G401 (cell line): ENCODE measurements around the gene DNAJC5. TPM values are rescaled to one million over a fixed set of nuclear protein-coding genes. Genes with fewer than 3 reads are reported as not detected.

Experiments
- DNase-seq: peaks from one replicate; pipeline ENCODE4 v3.0.0-alpha.2; 2015; ENCODE audit warnings: low spot score
- in situ Hi-C: cut with HindIII; loops from 2 replicates; pipeline ENCODE4 v1.10.0; 2016; ENCODE audit warnings: low sequenced_read_pairs, mixed read lengths
- total RNA-seq: library from RNA; depleted of rRNA; stranded (reverse); fragments of >200 nt; shearing (Covaris generic); gene quantifications from 2 replicates; pipeline ENCODE4 v1.2.3, GENCODE V29; 2014

Gene DNAJC5
- total RNA-seq, 1 experiment from 2014 or later: 43.6 TPM

- in situ Hi-C loops: no loop called here
- peak; percentile 66 for DNase-seq
Observed at GRCh38 chr20:63881451-63882226, 13.3 kb upstream of the DNAJC5 start.

DNA sequence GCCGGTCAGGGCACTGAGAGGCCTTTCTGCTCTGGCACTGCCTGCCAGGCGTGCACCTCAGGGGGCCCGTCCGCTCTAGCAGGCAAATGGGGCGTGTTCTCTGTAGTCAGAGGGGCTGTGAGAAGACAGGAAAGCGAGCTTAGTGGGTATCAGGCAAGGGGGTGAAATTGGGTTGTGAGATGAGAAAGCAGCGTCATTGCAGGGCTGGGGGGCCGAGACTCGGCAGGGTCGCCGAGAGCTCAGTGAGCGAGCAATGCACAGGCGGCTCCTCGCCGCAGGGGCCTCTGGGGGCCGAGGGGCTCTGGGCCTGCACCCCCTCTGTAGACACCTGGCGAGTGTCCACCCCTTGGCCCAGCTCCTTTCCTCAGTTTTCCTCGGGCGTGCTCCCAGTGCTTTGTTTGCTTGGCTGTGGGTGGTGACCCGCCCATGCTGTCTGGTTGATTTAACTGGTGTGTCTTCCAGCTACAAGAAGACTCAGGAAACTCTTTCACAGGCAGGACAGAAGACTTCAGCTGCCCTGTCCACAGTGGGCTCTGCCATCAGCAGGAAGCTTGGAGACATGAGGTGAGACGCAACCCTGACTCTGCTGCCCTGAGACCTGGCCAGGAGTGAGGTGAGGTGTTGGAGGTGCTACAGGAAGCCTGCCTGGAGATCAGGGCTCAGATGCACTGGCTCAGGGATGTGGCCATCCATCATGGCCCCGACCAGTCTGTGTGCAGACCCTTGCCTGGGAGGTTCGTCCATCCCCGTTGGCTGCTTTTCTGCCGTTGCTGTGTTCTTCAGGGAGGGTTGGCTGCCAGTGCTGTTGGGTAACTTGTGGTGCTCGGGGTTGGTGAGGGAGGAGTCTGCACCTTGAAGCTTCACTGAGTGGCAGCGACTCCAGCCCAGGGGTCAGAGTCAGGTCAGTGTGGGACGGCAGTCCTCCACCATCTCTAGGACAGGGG, 12.4 kb upstream of the DNAJC5 start:
- in situ Hi-C loops: no loop called here
- DNase-seq: no peak

DNA sequence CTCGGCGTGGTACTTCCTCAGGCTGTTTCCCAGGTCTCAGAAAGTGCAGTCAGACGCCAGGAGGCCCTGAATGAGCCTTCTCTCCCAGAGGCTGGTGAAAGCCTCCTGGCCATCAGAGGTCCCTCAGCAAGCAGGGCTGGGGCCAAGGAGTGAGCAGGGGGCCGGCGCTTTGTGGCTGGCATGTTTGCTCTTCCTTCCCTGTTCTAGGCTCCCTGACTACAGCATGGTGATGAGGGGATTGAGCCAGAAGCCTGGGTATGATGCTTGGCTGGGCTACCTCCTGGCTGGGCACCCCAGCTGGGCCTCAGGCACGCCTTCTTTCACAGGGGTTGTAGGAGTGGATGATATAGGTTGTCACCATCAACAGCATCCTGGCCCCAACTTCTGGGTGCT, 11.7 kb upstream of the DNAJC5 start:
- in situ Hi-C loops: no loop called here
- DNase-seq: no peak

DNA sequence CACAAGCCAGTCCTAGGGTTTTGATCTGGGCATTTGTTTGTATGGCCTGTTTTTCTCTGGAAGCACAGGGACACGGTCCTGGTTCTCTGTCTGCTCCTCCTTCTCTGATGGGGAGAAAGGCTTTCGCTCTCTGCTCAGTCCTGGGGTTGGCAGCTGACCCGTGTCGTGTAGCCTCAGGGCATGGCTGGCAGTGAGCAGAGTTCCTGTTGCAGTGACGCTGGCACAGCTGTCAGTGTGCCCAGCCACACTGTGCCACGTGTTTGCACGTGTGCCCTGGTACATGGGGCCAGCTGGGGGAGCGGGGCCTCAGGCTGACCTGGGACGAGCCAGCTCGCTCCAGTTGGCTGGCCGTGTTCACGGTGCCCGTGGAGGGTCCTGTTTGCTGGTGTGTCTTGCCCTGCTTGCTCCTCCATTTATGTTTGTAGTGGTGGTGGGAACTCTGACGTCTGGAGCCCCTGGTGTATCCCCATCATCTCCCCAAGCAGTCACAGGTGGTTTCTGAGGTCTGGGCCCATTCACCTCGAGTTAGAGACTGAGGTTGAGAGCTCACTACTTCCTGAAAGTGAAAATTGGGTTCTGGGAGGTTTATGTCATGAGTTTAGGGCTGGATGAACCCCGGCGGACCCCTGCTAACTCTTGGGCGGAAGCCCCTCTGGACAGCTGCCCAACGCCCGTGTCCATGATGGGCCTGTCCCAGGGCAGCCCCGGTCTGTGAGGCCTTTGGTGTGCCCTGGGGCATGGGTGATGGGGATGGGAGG, 10.2 kb upstream of the DNAJC5 start:
- no peak for DNase-seq
- in situ Hi-C loops: no loop called here

DNA sequence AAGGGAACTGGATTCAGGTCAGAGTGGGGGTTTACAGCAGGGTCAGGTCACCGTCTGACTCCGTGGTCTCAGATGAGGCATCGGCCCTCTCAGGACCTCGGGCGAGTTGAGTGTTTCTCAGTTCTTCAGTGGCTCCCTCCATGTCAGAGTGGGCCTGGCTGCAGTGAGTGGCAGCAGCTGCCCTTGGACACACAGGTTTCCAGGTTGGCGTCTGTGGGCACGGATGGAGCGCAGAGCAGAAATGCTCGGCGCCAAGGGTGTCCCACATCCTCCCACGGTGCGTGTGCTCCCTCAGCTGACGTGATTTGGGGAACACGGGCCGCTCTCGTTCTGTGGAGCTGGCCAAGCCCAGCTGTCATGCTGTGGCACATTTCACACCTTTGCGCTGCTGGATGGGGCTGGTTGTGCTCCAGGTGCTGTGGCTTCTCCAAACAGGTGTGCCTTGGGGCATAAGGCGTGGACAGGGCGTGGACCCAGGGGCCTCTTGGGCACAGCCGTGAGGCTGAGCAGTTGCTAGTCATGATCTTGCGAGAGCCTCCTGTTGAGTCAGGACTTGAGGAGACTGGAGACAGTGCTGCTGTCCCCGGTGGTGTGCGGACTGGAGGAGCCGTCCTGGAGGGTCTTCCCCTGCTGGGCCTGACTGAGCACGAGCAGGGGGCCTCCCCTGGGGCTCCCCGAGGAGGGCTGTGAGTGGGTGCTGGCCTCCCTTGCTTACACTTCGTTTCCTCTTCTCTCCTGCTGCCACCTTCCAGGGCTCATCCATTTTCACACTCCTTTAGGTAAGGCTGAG, 9.5 kb upstream of the DNAJC5 start:
- in situ Hi-C loops: no loop called here
- DNase-seq: no peak

DNA sequence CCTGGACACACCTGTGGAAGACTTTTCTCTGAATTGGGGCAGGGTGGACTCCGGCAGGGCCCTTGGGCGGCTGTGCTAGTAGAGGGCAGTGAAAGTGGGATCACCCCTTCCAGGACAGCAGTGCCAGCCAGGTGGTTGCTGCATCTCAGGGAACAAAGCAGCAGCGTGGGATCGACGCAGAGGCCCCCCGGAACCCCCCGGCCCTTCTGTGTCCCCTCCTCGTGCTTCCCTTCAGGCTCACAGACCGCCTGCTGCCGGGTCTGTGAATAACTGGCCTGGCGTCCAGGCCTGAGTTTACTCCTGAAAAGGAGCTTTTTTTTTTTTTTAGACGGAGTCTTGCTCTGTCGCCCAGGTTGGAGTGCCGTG, 8.9 kb upstream of the DNAJC5 start:
- no peak for DNase-seq
- in situ Hi-C loops: no loop called here

- in situ Hi-C loops: no loop called here
- DNase-seq: no peak
Observed at GRCh38 chr20:63886921-63887320, 8.0 kb upstream of the DNAJC5 start.

- DNase-seq: peak; percentile 91
- in situ Hi-C loops: no loop called here
Observed at GRCh38 chr20:63889241-63890200, 5.4 kb upstream of the DNAJC5 start.

DNA sequence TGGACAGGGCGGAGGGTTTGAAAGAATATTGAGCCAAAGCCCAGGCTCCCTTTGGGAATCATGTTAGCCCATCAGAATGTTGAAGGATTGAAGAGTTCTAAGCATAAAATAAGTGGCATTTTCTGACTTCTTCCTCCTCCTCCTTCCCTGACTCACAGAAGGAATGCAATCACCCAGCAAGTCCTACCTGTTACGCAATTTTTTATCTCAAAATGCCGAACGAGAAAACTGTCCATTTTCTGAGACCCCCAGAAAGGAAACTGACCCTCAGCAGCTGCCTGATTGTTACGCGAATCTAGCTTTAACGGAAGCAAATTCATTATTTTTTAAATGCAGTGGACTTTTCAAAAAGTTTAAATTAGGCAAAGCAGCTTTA, 4.7 kb upstream of the DNAJC5 start:
- no peak for DNase-seq
- in situ Hi-C loops: no loop called here

- DNase-seq: no peak
- in situ Hi-C loops: no loop called here
Observed at GRCh38 chr20:63890616-63891015, 4.3 kb upstream of the DNAJC5 start.

DNA sequence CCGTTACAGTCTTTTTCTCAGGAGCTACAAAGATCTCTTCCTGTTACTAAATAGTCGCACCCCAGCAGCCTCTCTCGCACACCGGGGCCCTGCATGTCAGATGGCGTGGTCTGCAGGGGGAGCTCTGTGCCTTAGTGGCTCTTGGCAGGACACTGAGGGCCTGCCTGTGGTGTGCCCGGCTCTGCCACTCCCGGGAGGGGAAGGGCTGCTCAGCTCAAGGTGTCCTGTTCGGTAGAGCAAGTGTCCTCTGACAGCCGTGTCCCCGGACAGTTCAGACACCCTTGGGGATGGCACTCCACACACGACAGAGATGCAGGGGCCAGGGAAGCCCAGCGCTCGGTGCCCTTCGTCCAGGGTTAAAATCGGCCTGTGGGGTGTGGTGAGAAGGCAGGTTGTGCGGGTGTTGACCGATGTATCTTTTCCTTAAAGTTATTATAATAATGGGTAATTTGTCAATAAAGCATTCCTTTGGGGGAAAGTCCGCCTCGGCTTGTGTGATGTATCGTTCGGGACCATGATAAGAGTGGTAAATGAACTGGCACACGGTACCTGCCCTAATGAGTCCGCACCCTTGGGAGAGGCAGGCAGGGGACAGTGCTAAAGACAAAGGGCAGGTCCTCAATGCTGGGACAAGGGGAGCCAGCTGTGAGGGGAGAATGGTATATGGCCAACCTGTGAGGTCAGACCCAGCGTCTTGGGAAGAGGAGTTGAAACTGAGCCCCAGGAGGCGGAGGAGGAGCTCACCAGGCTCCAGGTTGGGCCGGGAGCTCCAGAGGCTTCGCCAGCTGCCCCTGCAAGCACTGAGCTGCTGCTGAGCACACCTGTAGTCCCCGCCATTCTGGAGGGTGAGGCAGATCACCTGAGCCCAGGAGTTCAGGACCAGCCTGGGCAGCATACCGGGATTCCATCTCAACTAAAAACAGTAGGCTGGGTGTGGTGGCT, 3.6 kb upstream of the DNAJC5 start:
- DNase-seq: no peak
- in situ Hi-C loops: no loop called here

DNA sequence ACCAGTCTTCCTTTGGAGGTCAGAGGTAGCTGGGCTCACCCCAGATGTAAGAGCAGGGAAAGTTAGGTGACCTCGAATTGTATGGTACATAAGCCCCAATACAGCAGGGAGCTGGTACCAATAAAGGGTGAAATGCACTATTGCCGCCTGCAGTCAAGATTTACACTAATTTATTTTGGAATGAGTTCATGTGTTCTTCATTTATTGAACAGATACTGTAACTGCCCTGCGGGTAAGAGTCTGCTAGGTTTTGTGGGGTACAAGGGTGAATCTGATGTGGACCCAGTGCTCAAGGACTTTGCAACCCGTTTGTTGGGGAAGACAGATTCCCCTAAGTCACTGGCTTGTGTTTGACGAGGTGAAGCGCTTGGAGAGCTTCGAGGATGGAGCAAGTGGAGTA, 2.5 kb upstream of the DNAJC5 start:
- no peak for DNase-seq

GRCh38 chr20:63893999-63894357, 948 bp upstream of the DNAJC5 start:
- in situ Hi-C loops: no loop called here
- no peak for DNase-seq

More for the DNA sequence above, 2.5 kb upstream of the DNAJC5 start:
- in situ Hi-C loops: no loop called here

- in situ Hi-C loops: no loop called here
- DNase-seq: no peak
Observed at GRCh38 chr20:63895202-63895951, 451 bp downstream of the DNAJC5 start.

- in situ Hi-C loops: no loop called here
- no peak for DNase-seq
Observed at GRCh38 chr20:63895952-63896263, 982 bp downstream of the DNAJC5 start.

DNA sequence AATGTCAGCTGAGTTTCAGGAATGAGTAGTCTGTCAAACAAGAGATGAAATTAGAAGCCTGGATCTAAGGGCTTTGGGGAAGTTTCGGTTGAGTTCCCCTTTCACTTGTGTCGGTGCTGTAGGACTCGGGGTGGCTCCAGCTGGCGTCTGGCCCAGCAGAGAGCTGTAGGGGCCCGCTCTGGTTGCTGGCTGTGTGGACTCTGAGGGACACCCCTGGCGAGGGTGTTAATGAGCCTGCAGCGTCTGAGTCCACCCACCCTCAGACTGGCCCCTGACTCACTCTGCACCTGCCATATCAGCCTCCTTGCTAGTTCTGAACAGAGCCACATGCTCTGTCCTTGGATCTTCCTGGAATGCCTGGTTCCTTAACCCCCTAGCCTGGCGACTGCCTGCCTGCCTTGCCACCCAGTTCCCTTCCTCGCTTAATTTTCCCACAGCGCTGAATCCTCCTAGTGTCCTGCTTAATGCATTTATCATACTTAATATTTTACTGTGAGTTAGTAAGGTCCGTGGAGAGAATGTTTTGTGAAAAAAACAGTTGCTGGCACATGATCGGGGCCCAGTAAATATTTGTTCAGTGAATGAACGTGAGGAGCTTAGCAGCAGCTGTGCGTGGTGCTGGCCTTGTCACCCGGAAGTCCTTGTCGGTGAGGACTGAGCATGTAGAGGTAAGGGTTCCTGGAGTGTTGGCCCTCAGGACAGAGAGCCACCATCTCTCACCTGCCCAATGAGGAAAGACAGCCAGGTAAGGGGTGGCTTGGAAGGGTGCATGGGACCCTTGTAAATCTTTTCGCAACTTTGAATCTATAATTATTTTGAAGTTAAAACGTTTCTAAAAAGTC, 1.6 kb downstream of the DNAJC5 start:
- no peak for DNase-seq
- in situ Hi-C loops: no loop called here
